Mucosa of rectum (tissue), 2 donors: ENCODE measurements around the gene SBF2.

Experiments
- H3K27ac ChIP-seq, 2 donors: one replicate each; pipeline ENCODE4 v1.7.0; 2013; ENCODE audit warnings: inconsistent platforms in 2 of 2, low read depth in 2 of 2, low read length in 2 of 2
- H3K27me3 ChIP-seq, 2 donors: one replicate each; pipeline ENCODE4 v1.7.0; 2013; ENCODE audit warnings: low read length in 2 of 2; ENCODE audit not compliant: control insufficient read depth in 2 of 2, insufficient read depth in 2 of 2
- H3K36me3 ChIP-seq, 2 donors: one replicate each; pipeline ENCODE4 v1.7.0; 2013; ENCODE audit warnings: low read length in 2 of 2; ENCODE audit not compliant: control insufficient read depth in 2 of 2, insufficient read depth in 2 of 2
- H3K4me1 ChIP-seq, 2 donors: one replicate each; pipeline ENCODE4 v1.7.0; 2013; ENCODE audit warnings: low read length in 2 of 2, mild to moderate bottlenecking in 1 of 2; ENCODE audit not compliant: control insufficient read depth in 2 of 2, insufficient read depth in 2 of 2
- H3K4me3 ChIP-seq, 2 donors: one replicate each; pipeline ENCODE4 v1.7.0; 2013; ENCODE audit warnings: low read length in 2 of 2
- H3K9ac ChIP-seq, 2 donors: one replicate each; pipeline ENCODE4 v1.7.0; 2013; ENCODE audit warnings: low read length in 2 of 2, low read depth in 1 of 2, mild to moderate bottlenecking in 1 of 2
- H3K9me3 ChIP-seq, 2 donors: one replicate each; pipeline ENCODE4 v1.7.0; 2013; ENCODE audit warnings: low read length in 2 of 2; ENCODE audit not compliant: control insufficient read depth in 2 of 2
- donor health status: healthy.
- donor health status: Normal muscosa, but diverticular disease.

The SBF2 gene

GRCh38 chr11:10325277-10326011, 31.4 kb upstream of the SBF2 start:
- Histone ChIP-seq H3K36me3 (no peaks in the 10 kb centered on the region), H3K4me1 (peaks cover 15 to 38% of the 10 kb centered on the region in 2 donors), H3K9ac (no peak overlapping the region), H3K27ac (peak overlapping the region; percentile 41 to 62), H3K4me3 (no peak overlapping the region), H3K9me3 (no peaks in the 10 kb centered on the region), H3K27me3 (no peaks in the 10 kb centered on the region)

- no peaks in the 10 kb centered on the region for H3K27me3 ChIP-seq
- no peak overlapping the region for H3K4me3 ChIP-seq
- no peaks in the 10 kb centered on the region for H3K36me3 ChIP-seq
- H3K27ac ChIP-seq, result peak overlapping the region; percentile 41 to 62
- no peak overlapping the region for H3K9ac ChIP-seq
- H3K4me1 ChIP-seq, result peaks cover 15 to 38% of the 10 kb centered on the region in 2 donors
- H3K9me3 ChIP-seq, result no peaks in the 10 kb centered on the region
These were observed 30.5 kb upstream of the SBF2 start for GRCh38 chr11:10324474-10324873.

GRCh38 chr11:10323793-10324170, 29.8 kb upstream of the SBF2 start:
- Histone ChIP-seq H3K27me3 (no peaks in the 10 kb centered on the region), H3K36me3 (no peaks in the 10 kb centered on the region), H3K9ac (no peak overlapping the region), H3K4me3 (no peak overlapping the region), H3K4me1 (peaks cover 15 to 36% of the 10 kb centered on the region in 2 donors), H3K27ac (peak overlapping the region; percentile 24 to 29), H3K9me3 (no peaks in the 10 kb centered on the region)

GRCh38 chr11:10322830-10323792, 29.1 kb upstream of the SBF2 start:
- Histone ChIP-seq H3K4me3 (peak overlapping the region in 1 of 2 donors; percentile 44), H3K9me3 (no peaks in the 10 kb centered on the region), H3K9ac (peak overlapping the region in 1 of 2 donors; percentile 48), H3K27ac (peak overlapping the region; percentile 29 to 79), H3K36me3 (no peaks in the 10 kb centered on the region), H3K4me1 (peaks cover 17 to 35% of the 10 kb centered on the region in 2 donors), H3K27me3 (peaks cover 0 to 2% of the 10 kb centered on the region in 2 donors)

- peaks cover 21 to 41% of the 10 kb centered on the region in 2 donors for H3K4me1 ChIP-seq
- no peaks in the 10 kb centered on the region for H3K9me3 ChIP-seq
- H3K36me3 ChIP-seq, result no peaks in the 10 kb centered on the region
- peak overlapping the region in 1 of 2 donors; percentile 48 for H3K9ac ChIP-seq
- H3K27ac ChIP-seq, result peak overlapping the region; percentile 29 to 79
- peaks cover 0 to 2% of the 10 kb centered on the region in 2 donors for H3K27me3 ChIP-seq
- H3K4me3 ChIP-seq, result no peak overlapping the region
These were observed 28.4 kb upstream of the SBF2 start for GRCh38 chr11:10322401-10322800.

- H3K36me3 ChIP-seq, result no peaks in the 10 kb centered on the region
- H3K27me3 ChIP-seq, result peaks cover 0 to 2% of the 10 kb centered on the region in 2 donors
- no peak overlapping the region for H3K9ac ChIP-seq
- H3K4me3 ChIP-seq, result no peak overlapping the region
- H3K9me3 ChIP-seq, result no peaks in the 10 kb centered on the region
- H3K4me1 ChIP-seq, result peaks cover 13 to 30% of the 10 kb centered on the region in 2 donors
- H3K27ac ChIP-seq, result no peak overlapping the region
These were observed 26.9 kb upstream of the SBF2 start for GRCh38 chr11:10320736-10321465.

- H3K27ac ChIP-seq, result no peak overlapping the region
- H3K9ac ChIP-seq, result no peak overlapping the region
- H3K9me3 ChIP-seq, result no peaks in the 10 kb centered on the region
- H3K4me3 ChIP-seq, result no peak overlapping the region
- H3K27me3 ChIP-seq, result peaks cover 0 to 2% of the 10 kb centered on the region in 2 donors
- peaks cover 13 to 27% of the 10 kb centered on the region in 2 donors for H3K4me1 ChIP-seq
- H3K36me3 ChIP-seq, result no peaks in the 10 kb centered on the region
These were observed 25.9 kb upstream of the SBF2 start for GRCh38 chr11:10319702-10320558.

GRCh38 chr11:10318527-10318802, 24.4 kb upstream of the SBF2 start:
- Histone ChIP-seq H3K4me1 (peaks cover 13 to 26% of the 10 kb centered on the region in 2 donors), H3K4me3 (no peak overlapping the region), H3K9me3 (no peaks in the 10 kb centered on the region), H3K36me3 (no peaks in the 10 kb centered on the region), H3K27me3 (peaks cover 0 to 2% of the 10 kb centered on the region in 2 donors), H3K27ac (peak overlapping the region; percentile 26 to 82), H3K9ac (peak overlapping the region in 1 of 2 donors; percentile 28)

GRCh38 chr11:10317776-10318526, 23.9 kb upstream of the SBF2 start:
- H3K36me3 ChIP-seq, result no peaks in the 10 kb centered on the region
- H3K27me3 ChIP-seq, result peaks cover 0 to 2% of the 10 kb centered on the region in 2 donors
- H3K4me3 ChIP-seq, result no peak overlapping the region
- H3K4me1 ChIP-seq, result peaks cover 13 to 22% of the 10 kb centered on the region in 2 donors
- peak overlapping the region in 1 of 2 donors; percentile 28 for H3K9ac ChIP-seq
- no peaks in the 10 kb centered on the region for H3K9me3 ChIP-seq
- H3K27ac ChIP-seq, result peak overlapping the region; percentile 26 to 82
